ENCODE results near the gene TM9SF1. TPM values are rescaled to one million over a fixed set of nuclear protein-coding genes. Genes with fewer than 3 reads are reported as not detected.
A peak's percentile ranks its signal among the peaks of the same experiment; 100 is the strongest.

TM9SF1 gene
- total and polyA plus RNA-seq, 9 of the 15 experiments (the other 6 are each of a cell fraction or from before 2014, with no cell fraction given), result 5.3 to 20.3 (median 11.8) TPM

GRCh38 chr14:24160850-24161804 is 34.1 kb downstream of the TM9SF1 start, which contains the start of gene IRF9 (continued):
- TF ChIP-seq RAD21 (CRISPR knock-in tag; conservative IDR thresholded peaks at IDR 0.05 in 1 of 2, IDR thresholded peaks at IDR 0.05 in 1 of 2), result peak; percentile 67
- no peak for TF ChIP-seq SNRNP70 (optimal IDR thresholded peaks at IDR 0.05; ENCODE audit: low read depth, low read length)
- TF ChIP-seq TAF9B (IDR thresholded peaks at IDR 0.05; ENCODE audit: partially characterized antibody), result no peak
- TF ChIP-seq NKRF (IDR thresholded peaks at IDR 0.05; ENCODE audit: borderline replicate concordance), result no peak
- no peak for TF ChIP-seq ZFP36 (IDR thresholded peaks at IDR 0.05; ENCODE audit: low read depth, low read length, partially characterized antibody)
- TF ChIP-seq GTF2F1 (IDR thresholded peaks at IDR 0.05; ENCODE audit: low read depth, low read length), result no peak
- TF ChIP-seq, protein P1, sequence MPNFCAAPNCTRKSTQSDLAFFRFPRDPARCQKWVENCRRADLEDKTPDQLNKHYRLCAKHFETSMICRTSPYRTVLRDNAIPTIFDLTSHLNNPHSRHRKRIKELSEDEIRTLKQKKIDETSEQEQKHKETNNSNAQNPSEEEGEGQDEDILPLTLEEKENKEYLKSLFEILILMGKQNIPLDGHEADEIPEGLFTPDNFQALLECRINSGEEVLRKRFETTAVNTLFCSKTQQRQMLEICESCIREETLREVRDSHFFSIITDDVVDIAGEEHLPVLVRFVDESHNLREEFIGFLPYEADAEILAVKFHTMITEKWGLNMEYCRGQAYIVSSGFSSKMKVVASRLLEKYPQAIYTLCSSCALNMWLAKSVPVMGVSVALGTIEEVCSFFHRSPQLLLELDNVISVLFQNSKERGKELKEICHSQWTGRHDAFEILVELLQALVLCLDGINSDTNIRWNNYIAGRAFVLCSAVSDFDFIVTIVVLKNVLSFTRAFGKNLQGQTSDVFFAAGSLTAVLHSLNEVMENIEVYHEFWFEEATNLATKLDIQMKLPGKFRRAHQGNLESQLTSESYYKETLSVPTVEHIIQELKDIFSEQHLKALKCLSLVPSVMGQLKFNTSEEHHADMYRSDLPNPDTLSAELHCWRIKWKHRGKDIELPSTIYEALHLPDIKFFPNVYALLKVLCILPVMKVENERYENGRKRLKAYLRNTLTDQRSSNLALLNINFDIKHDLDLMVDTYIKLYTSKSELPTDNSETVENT (CRISPR knock-in tag; IDR thresholded peaks at IDR 0.05), result no peak
- no peak for TF ChIP-seq MXI1 (IDR thresholded peaks at IDR 0.05; ENCODE audit: low read depth, low read length)
- 0 out of 2 replicates have a peak, but pooled peaks have one; percentile 45 for TF ChIP-seq HDAC2 (IDR thresholded peaks at IDR 0.05)
- no peak for TF ChIP-seq ARID2 (IDR thresholded peaks at IDR 0.05)
- TF ChIP-seq ZNF75A (CRISPR knock-in tag; IDR thresholded peaks at IDR 0.05), result no peak
- no peak for TF ChIP-seq U2AF1 (optimal IDR thresholded peaks at IDR 0.05; ENCODE audit: low read depth, low read length)
- TF ChIP-seq MEF2D (tag; conservative IDR thresholded peaks at IDR 0.05; ENCODE audit: low read depth), result no peak
- no peak for TF ChIP-seq HINFP (tag; conservative IDR thresholded peaks at IDR 0.05; ENCODE audit: low read depth)
- TF ChIP-seq SIN3B (IDR thresholded peaks at IDR 0.05; ENCODE audit: low read depth), result no peak
- TF ChIP-seq BRF2 (IDR thresholded peaks at IDR 0.05; ENCODE audit: borderline replicate concordance, insufficient read depth, insufficient read length), result no peak
- no peak for TF ChIP-seq POU5F1 (IDR thresholded peaks at IDR 0.05; ENCODE audit: borderline replicate concordance, low read depth, low read length, partially characterized antibody)
- no peak for TF ChIP-seq SMARCC2 (IDR thresholded peaks at IDR 0.05; ENCODE audit: low read depth)
- TF ChIP-seq RAD51 (IDR thresholded peaks at IDR 0.05; ENCODE audit: borderline replicate concordance, low read depth), result peak; percentile 95
- no peak for TF ChIP-seq MTF1 (CRISPR knock-in tag; IDR thresholded peaks at IDR 0.05; ENCODE audit: borderline replicate concordance)
